GM23338 (cell line): ENCODE measurements around the gene LRRC38. TPM values are rescaled to one million over a fixed set of nuclear protein-coding genes. Genes with fewer than 3 reads are reported as not detected.

Experiments
- ATAC-seq: fragments of 200-7000 bp; cut with Tn5 transposase; 3 replicates; pipeline ENCODE4 v1.9.1; 2020
- DNase-seq: peaks from one replicate; pipeline ENCODE4 v3.0.0-alpha.2; 2015; ENCODE audit warnings: low spot score
- H2AFZ ChIP-seq: fragments of 200-600 bp; sonication (generic); 2 replicates; pipeline ENCODE4 v1.8.0; 2016; ENCODE audit warnings: antibody characterized with exemption, mild to moderate bottlenecking, moderate library complexity
- H3F3A ChIP-seq: fragments of 200-600 bp; sonication (generic); replicated peaks from 2 replicates; pipeline ENCODE4 v1.8.0; 2017; ENCODE audit warnings: antibody characterized with exemption, mixed run types, low read depth
- H3K27ac ChIP-seq: fragments of 200-600 bp; sonication (generic); 2 replicates; pipeline ENCODE4 v1.6.1; 2016; ENCODE audit warnings: low read depth
- H3K27me3 ChIP-seq: fragments of 200-600 bp; sonication (generic); 2 replicates; pipeline ENCODE4 v1.8.0; 2016; ENCODE audit warnings: mild to moderate bottlenecking, mixed run types, moderate library complexity; ENCODE audit not compliant: insufficient read depth
- H3K36me3 ChIP-seq: fragments of 200-600 bp; sonication (generic); 2 replicates; pipeline ENCODE4 v1.8.0; 2016; ENCODE audit warnings: mild to moderate bottlenecking; ENCODE audit not compliant: insufficient read depth
- H3K4me1 ChIP-seq: fragments of 200-600 bp; sonication (generic); 2 replicates; pipeline ENCODE4 v1.8.0; 2016; ENCODE audit warnings: mild to moderate bottlenecking, moderate library complexity; ENCODE audit not compliant: insufficient read depth
- H3K4me2 ChIP-seq: fragments of 200-600 bp; sonication (generic); 2 replicates; pipeline ENCODE4 v1.7.1; 2017; ENCODE audit warnings: mixed run types
- H3K4me3 ChIP-seq: fragments of 200-600 bp; sonication (generic); 2 replicates; pipeline ENCODE4 v1.6.1; 2016; ENCODE audit warnings: mixed run types
- H3K79me2 ChIP-seq: fragments of 200-600 bp; sonication (generic); replicated peaks from 2 replicates; pipeline ENCODE4 v1.8.0; 2017; ENCODE audit warnings: mild to moderate bottlenecking; ENCODE audit not compliant: insufficient read depth
- H3K9me2 ChIP-seq: fragments of 200-600 bp; sonication (generic); 2 replicates; pipeline ENCODE4 v1.8.0; 2017; ENCODE audit not compliant: insufficient read depth
- H4K20me1 ChIP-seq: fragments of 200-600 bp; sonication (generic); replicated peaks from 2 replicates; pipeline ENCODE4 v1.8.0; 2017; ENCODE audit warnings: mild to moderate bottlenecking; ENCODE audit not compliant: insufficient read depth
- H3K27ac Mint-ChIP-seq: 2 replicates; pipeline ENCODE4 v1.8.0; 2020; ENCODE audit warnings: inconsistent platforms, mild to moderate bottlenecking, moderate library complexity, mixed read lengths
- H3K27me3 Mint-ChIP-seq: 3 replicates; pipeline ENCODE4 v1.8.0; 2022; ENCODE audit warnings: low read depth, mild to moderate bottlenecking, moderate library complexity, mixed read lengths, inconsistent platforms; ENCODE audit not compliant: insufficient read depth, poor library complexity
- H3K36me3 Mint-ChIP-seq: 3 replicates; pipeline ENCODE4 v1.8.0; 2021; ENCODE audit warnings: low read depth, mild to moderate bottlenecking, inconsistent platforms, moderate library complexity, mixed read lengths
- H3K4me1 Mint-ChIP-seq: 3 replicates; pipeline ENCODE4 v1.8.0; 2020; ENCODE audit warnings: mild to moderate bottlenecking, inconsistent platforms, mixed read lengths
- H3K4me3 Mint-ChIP-seq: 3 replicates; pipeline ENCODE4 v1.8.0; 2021; ENCODE audit warnings: moderate library complexity, mild to moderate bottlenecking, inconsistent platforms, mixed read lengths
- H3K9me3 Mint-ChIP-seq: 3 replicates; pipeline ENCODE4 v1.8.0; 2020; ENCODE audit warnings: moderate library complexity, mild to moderate bottlenecking, inconsistent platforms, mixed read lengths
- CREB1 ChIP-seq: fragments of 250-450 bp; sonication (Bioruptor Pico); IDR thresholded peaks from 2 replicates; pipeline ENCODE4 v1.5.0; 2020; ENCODE audit warnings: low read depth, mild to moderate bottlenecking, moderate library complexity
- EZH2 ChIP-seq: fragments of 200-600 bp; sonication (generic); IDR thresholded peaks from one replicate; pipeline ENCODE4 v1.8.0; 2017; ENCODE audit warnings: antibody characterized with exemption, mild to moderate bottlenecking, low read depth; ENCODE audit not compliant: unreplicated experiment
- EZH2phosphoT487 ChIP-seq: fragments of 200-600 bp; sonication (generic); IDR thresholded peaks from one replicate; pipeline ENCODE4 v1.8.1; 2018; ENCODE audit warnings: antibody characterized with exemption; ENCODE audit not compliant: unreplicated experiment
- JUNB ChIP-seq: IDR thresholded peaks from one replicate; pipeline ENCODE4 v1.6.1; 2016; ENCODE audit warnings: antibody characterized with exemption; ENCODE audit not compliant: unreplicated experiment
- NANOG ChIP-seq: IDR thresholded peaks from 2 replicates; pipeline ENCODE4 v1.6.1; 2016; ENCODE audit warnings: antibody characterized with exemption, borderline replicate concordance
- POLR2AphosphoS5 ChIP-seq: IDR thresholded peaks from 2 replicates; pipeline ENCODE4 v1.6.1; 2016; ENCODE audit warnings: antibody characterized with exemption, low read depth
- STAT1 ChIP-seq: IDR thresholded peaks from one replicate; pipeline ENCODE4 v1.6.1; 2016; ENCODE audit warnings: antibody characterized with exemption; ENCODE audit not compliant: unreplicated experiment
- ZNF114 ChIP-seq: fragments of 250-450 bp; sonication (Bioruptor Pico); IDR thresholded peaks from 2 replicates; pipeline ENCODE4 v1.5.0; 2020; ENCODE audit warnings: mild to moderate bottlenecking, moderate library complexity
- ZNF331 ChIP-seq: fragments of 250-450 bp; sonication (Bioruptor Pico); IDR thresholded peaks from 2 replicates; pipeline ENCODE4 v1.5.0; 2020; ENCODE audit warnings: low read depth, mild to moderate bottlenecking, moderate library complexity
- polyA plus RNA-seq: library from polyadenylated mRNA; unstranded; fragments of >200 nt; fragmentation: Nextera tagmentation; extraction: Ambion mirVana; gene quantifications from 2 replicates; pipeline ENCODE4 v1.2.1, GENCODE V29; 2016
- total RNA-seq: library from RNA; depleted of rRNA; stranded (reverse); fragments of >200 nt; shearing (Covaris generic); gene quantifications from 2 replicates; pipeline ENCODE4 v1.2.3, GENCODE V29; 2014
- TF ChIP-seq, protein P1 (sequence below): IDR thresholded peaks from 2 replicates; pipeline ENCODE4 v1.6.1; 2016; ENCODE audit warnings: antibody characterized with exemption
- TF ChIP-seq, protein P2 (sequence below): IDR thresholded peaks from one replicate; pipeline ENCODE4 v1.6.1; 2018; ENCODE audit warnings: antibody characterized with exemption; ENCODE audit not compliant: unreplicated experiment
- TF ChIP-seq, protein P3 (sequence below), 2 experiments: fragments of 200-600 bp in 1 of 2; sonication (generic) in 1 of 2; conservative IDR thresholded peaks; 2 replicates each; pipeline versions ENCODE4 v1.5.1 to v1.6.1; 2016 to 2017; ENCODE audit warnings: antibody characterized with exemption in 2 of 2, low read depth in 2 of 2, mild to moderate bottlenecking in 2 of 2, moderate library complexity in 1 of 2

The LRRC38 gene
- total and polyA plus RNA-seq, 2 experiments from 2014 or later, result 0.17 TPM; not detected in 1

DNA sequence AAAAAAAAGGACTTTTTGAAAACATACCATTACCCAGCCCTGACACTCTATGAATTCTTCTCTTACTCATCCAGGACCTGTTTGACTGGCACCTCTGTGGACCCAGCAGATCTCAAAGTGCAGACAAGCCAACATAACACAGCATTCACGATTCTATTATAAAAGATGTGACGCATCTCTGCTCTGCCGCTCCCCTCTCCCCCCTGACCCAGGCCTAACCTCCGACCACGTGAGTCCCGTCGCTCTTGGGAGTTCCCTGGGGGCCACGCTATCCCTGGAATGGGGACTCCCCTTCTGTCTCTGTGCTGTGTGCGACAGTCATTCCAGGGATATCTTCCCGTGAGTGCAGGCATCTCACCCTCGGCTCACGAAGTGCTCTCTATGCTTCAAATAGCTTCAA, 21.1 kb downstream of the LRRC38 start:
- H3K4me1 ChIP-seq, result no peaks in the 10 kb centered on the region
- no peak overlapping the region for H3K27ac ChIP-seq
- H3F3A ChIP-seq, result no peaks in the 10 kb centered on the region
- peaks cover 7% of the 10 kb centered on the region; the same call in 2 of the 3 replicates for H3K4me1 Mint-ChIP-seq
- no peak for DNase-seq
- no peaks in the 10 kb centered on the region for H3K36me3 Mint-ChIP-seq
- TF ChIP-seq, protein P1, sequence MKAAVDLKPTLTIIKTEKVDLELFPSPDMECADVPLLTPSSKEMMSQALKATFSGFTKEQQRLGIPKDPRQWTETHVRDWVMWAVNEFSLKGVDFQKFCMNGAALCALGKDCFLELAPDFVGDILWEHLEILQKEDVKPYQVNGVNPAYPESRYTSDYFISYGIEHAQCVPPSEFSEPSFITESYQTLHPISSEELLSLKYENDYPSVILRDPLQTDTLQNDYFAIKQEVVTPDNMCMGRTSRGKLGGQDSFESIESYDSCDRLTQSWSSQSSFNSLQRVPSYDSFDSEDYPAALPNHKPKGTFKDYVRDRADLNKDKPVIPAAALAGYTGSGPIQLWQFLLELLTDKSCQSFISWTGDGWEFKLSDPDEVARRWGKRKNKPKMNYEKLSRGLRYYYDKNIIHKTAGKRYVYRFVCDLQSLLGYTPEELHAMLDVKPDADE, result no peak
- TF ChIP-seq POLR2AphosphoS5 (no peak), STAT1 (no peak), JUNB (no peak), ZNF331 (CRISPR knock-in tag) (no peak), EZH2phosphoT487 (no peak), CREB1 (CRISPR knock-in tag) (no peak), EZH2 (no peak)
- no peak overlapping the region for H2AFZ ChIP-seq
- no peak overlapping the region for H3K27ac Mint-ChIP-seq
- peaks cover 2% of the 10 kb centered on the region for H3K27me3 Mint-ChIP-seq
- no peaks in the 10 kb centered on the region for H3K27me3 ChIP-seq
- H3K36me3 ChIP-seq, result no peaks in the 10 kb centered on the region
- no peaks in the 10 kb centered on the region for H3K9me3 Mint-ChIP-seq
- H3K79me2 ChIP-seq, result no peaks in the 10 kb centered on the region
- no peak overlapping the region for H3K4me3 ChIP-seq
- H3K4me3 Mint-ChIP-seq, result no peak overlapping the region
- H3K9me2 ChIP-seq, result no peaks in the 10 kb centered on the region
- H4K20me1 ChIP-seq, result no peaks in the 10 kb centered on the region
- H3K4me2 ChIP-seq, result no peak overlapping the region
- ATAC-seq, result no peak

DNA sequence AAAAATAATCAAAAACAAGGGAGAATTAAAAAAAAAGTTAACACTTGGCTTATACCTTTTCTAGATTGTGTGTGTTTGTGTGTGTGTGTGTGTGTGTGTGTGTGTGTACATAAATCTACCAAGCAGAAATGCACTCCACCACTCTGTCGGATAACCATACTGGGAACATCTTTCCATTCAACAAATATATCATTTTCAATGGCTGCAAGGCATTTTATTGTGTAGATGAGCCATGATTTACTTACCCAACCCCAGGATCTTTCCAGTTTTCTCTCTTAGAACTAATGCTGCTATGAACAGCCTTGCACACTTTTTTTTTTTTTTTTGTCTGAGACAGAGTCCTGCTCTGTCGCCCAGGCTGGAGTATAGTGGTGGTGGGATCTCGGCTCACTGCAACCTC, 25.8 kb downstream of the LRRC38 start:
- Mint-ChIP-seq H3K4me1 (no peaks in the 10 kb centered on the region), H3K27ac (no peak overlapping the region), H3K4me3 (no peak overlapping the region), H3K9me3 (peaks cover 4% of the 10 kb centered on the region; the same call in 1 of the 3 replicates), H3K27me3 (peaks cover 8% of the 10 kb centered on the region), H3K36me3 (no peaks in the 10 kb centered on the region)
- H2AFZ ChIP-seq, result no peak overlapping the region
- H3K4me1 ChIP-seq, result no peaks in the 10 kb centered on the region
- no peaks in the 10 kb centered on the region for H3K27me3 ChIP-seq
- H3K79me2 ChIP-seq, result no peaks in the 10 kb centered on the region
- H3F3A ChIP-seq, result no peaks in the 10 kb centered on the region
- no peak for DNase-seq
- no peaks in the 10 kb centered on the region for H3K9me2 ChIP-seq
- no peaks in the 10 kb centered on the region for H4K20me1 ChIP-seq
- no peak overlapping the region for H3K4me3 ChIP-seq
- no peaks in the 10 kb centered on the region for H3K36me3 ChIP-seq
- ATAC-seq, result no peak
- no peak overlapping the region for H3K4me2 ChIP-seq
- no peak overlapping the region for H3K27ac ChIP-seq
- no peak for TF ChIP-seq EZH2
- TF ChIP-seq ZNF331 (CRISPR knock-in tag), result no peak
- TF ChIP-seq EZH2phosphoT487, result no peak
- TF ChIP-seq, protein P1, result no peak
- no peak for TF ChIP-seq POLR2AphosphoS5
- TF ChIP-seq, protein P2, sequence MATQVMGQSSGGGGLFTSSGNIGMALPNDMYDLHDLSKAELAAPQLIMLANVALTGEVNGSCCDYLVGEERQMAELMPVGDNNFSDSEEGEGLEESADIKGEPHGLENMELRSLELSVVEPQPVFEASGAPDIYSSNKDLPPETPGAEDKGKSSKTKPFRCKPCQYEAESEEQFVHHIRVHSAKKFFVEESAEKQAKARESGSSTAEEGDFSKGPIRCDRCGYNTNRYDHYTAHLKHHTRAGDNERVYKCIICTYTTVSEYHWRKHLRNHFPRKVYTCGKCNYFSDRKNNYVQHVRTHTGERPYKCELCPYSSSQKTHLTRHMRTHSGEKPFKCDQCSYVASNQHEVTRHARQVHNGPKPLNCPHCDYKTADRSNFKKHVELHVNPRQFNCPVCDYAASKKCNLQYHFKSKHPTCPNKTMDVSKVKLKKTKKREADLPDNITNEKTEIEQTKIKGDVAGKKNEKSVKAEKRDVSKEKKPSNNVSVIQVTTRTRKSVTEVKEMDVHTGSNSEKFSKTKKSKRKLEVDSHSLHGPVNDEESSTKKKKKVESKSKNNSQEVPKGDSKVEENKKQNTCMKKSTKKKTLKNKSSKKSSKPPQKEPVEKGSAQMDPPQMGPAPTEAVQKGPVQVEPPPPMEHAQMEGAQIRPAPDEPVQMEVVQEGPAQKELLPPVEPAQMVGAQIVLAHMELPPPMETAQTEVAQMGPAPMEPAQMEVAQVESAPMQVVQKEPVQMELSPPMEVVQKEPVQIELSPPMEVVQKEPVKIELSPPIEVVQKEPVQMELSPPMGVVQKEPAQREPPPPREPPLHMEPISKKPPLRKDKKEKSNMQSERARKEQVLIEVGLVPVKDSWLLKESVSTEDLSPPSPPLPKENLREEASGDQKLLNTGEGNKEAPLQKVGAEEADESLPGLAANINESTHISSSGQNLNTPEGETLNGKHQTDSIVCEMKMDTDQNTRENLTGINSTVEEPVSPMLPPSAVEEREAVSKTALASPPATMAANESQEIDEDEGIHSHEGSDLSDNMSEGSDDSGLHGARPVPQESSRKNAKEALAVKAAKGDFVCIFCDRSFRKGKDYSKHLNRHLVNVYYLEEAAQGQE, result no peak
- no peak for TF ChIP-seq NANOG
- TF ChIP-seq, protein P3, sequence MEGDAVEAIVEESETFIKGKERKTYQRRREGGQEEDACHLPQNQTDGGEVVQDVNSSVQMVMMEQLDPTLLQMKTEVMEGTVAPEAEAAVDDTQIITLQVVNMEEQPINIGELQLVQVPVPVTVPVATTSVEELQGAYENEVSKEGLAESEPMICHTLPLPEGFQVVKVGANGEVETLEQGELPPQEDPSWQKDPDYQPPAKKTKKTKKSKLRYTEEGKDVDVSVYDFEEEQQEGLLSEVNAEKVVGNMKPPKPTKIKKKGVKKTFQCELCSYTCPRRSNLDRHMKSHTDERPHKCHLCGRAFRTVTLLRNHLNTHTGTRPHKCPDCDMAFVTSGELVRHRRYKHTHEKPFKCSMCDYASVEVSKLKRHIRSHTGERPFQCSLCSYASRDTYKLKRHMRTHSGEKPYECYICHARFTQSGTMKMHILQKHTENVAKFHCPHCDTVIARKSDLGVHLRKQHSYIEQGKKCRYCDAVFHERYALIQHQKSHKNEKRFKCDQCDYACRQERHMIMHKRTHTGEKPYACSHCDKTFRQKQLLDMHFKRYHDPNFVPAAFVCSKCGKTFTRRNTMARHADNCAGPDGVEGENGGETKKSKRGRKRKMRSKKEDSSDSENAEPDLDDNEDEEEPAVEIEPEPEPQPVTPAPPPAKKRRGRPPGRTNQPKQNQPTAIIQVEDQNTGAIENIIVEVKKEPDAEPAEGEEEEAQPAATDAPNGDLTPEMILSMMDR (conservative IDR thresholded peaks at IDR 0.05; ENCODE audit: low read depth in 2 of 2), result no peak
- no peak for TF ChIP-seq ZNF114
- TF ChIP-seq CREB1 (CRISPR knock-in tag), result no peak
- TF ChIP-seq JUNB, result no peak
